GM18873 (cell line): ENCODE measurements around the gene GLYATL2.

ENCODE experiments used
- ATAC-seq: cut with Tn5 transposase; IDR thresholded peaks from one replicate; pipeline ENCODE4 v1.9.1; 2021; ENCODE audit warnings: mild to moderate bottlenecking, moderate library complexity, moderate number of reproducible peaks; ENCODE audit not compliant: unreplicated experiment, low FRiP score

Gene GLYATL2

DNA sequence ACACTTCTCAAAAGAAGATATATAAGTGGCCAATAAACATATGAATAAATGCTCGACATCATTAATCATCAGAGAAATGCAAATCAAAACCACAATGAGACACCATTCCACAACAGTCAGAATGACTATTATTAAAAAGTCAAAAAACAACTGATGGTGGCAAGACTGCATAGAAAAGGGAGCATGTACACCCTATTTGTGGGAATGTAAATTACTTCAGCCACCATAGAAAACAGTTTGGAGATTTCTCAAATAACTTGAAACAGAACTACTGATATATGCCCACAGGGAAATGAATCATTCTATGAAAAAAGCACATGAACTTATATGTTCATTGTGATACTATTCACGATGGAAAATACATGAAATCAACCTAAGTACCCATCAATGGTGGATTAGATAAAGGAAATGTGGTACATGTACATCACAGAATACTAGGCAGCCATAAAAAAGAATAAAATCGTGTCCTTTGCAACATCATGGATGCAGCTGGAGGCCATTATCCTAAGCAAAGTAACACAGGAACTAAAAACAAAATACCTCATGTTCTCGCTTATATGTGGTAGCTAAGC, 42.4 kb downstream of the GLYATL2 start:
- no peak for ATAC-seq

DNA sequence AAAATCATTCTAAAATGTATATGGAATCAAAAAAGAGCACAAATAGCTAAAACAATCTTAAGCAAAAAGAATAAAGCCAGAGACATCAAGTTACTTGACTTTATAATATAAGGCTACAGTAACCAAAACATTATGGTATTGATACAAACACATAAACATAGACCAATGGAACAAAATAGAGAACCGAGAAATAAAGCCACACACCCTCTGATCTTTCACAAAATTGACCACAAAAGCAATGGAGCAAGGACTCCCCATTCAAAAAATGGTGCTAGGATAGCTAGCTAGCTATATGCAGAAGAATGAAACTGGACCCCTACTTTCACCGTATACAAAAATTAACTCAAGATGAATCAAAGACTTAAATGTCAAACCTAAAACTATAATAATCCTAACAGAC, 43.2 kb downstream of the GLYATL2 start:
- ATAC-seq: no peak

DNA sequence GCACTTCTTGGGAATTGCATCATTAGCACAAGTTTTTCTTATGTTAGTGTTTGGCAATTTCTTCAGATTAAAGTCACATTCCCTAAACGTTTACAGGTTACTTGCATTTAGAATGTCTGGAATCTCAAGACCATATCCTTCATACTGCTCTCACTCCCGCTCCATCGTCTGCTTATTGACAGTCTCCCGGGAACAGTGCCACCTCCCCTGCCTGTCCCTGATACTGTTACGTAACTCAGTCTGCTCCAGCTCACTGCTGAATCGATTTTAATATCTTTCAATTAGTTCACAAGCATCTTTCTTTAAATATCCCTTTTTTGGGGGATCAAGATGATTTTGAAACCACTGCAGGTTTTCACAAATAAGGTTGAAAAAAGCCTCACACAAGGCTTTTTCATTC, 48.2 kb downstream of the GLYATL2 start:
- no peak for ATAC-seq

DNA sequence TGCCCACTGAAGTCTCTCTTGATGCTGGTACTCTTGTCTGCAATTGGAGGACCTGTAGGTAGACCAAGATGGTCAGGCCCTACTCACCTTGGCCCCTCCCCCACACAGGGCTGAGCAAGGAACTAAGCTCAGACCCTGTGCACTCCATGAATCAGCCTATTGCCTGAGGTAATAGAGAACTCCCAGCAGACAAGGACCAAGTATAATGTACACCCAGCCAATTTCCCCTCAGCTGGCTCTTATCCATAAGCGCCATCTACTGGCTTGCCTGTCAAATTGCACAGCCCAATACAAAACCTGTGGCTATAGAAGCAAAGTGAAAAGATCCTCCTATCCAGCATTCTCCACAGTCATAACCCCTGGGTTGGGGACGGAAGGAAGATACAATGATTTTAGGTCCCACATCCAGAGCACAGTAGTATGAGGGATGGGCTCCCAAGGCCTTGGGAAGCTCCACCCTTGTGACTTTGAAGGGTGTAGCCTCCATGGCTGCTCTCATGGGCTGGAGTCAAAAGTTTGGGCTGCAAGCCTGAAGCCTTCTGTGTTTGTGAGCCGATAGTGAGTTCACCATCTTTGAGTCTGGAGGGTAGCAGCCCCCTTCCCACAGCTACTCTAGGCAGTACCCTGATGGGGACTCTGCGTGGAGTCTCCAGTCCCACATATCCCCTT, 56.0 kb downstream of the GLYATL2 start:
- peak; percentile 95 for ATAC-seq

DNA sequence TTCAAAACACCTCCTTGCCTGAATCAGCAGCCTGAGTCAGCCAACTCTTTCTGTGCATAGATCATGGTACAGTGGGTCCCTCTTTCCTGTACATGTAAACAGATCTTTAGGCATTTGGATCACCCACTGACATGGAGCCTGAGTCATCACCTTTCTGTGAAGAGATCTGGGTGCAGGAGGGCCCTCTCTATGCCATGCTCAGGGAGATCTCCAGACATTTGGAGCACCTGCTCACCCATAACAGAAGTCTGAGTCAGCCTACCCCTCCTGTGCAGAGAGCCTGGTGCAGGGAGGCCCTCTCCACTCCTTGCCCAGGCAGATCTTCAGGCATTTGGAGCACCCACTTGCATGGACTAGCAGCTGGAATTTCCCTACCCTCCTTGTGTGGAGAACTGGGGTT, 56.6 kb downstream of the GLYATL2 start:
- no peak for ATAC-seq

DNA sequence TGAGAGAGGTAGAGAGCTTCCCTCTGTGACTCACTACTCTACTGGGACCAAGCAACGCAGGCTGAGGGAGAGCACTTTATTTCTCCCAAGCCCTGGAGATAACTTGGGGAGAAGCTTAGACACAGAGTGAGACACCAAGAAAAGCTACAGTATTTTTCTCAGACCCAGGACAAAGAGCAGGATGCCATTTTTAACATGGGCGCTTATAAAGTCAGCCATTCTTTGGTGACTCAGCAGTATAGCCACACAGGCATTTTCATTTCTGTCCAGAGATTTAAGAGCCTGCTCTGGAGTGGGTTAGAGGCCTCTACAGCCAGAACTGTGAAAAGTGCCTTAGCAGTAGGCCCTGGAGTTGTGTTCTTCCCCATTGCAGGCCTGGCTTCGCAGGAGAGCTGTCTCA, 57.8 kb downstream of the GLYATL2 start:
- ATAC-seq: no peak

DNA sequence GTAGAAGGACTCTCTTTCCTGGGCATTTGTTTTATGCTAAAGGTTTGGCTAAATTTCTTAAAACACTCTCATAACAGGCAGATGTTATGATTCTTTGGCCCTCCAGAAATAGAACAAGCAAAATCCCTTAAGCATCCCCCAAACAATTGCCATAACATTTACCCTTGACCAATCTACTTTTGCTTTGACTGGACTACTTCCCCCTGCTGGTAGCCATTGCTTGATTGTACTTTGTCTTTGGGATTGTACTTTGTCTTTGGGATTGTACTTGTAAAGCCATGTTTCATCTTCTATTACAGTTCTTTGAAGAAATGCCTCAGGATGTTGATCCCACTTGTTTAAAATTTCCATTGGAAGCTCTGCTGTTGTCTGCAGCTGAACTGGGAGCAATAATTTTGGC, 59.5 kb downstream of the GLYATL2 start:
- ATAC-seq: no peak
